Transverse colon (tissue), 4 donors: ENCODE measurements around the gene CCNJ.

Source experiments
- CTCF ChIP-seq, 5 experiments: fragments of 200-600 bp in 3 of 5; fragments of 450-650 bp in 2 of 5; sonication (generic) in 3 of 5; IDR thresholded peaks; 1 replicate in 2 of 5; 2 replicates in 3 of 5; pipeline ENCODE4 v1.5.1; 2016 to 2017; ENCODE audit warnings: antibody characterized with exemption in 5 of 5, inconsistent platforms in 3 of 5, mild to moderate bottlenecking in 2 of 5, moderate library complexity in 1 of 5
- EP300 ChIP-seq: sonication (generic); formaldehyde crosslinking; IDR thresholded peaks from one replicate; pipeline ENCODE4 v1.6.1; 2017; ENCODE audit warnings: antibody characterized with exemption, low read depth
- POLR2A ChIP-seq: fragments of 450-650 bp; IDR thresholded peaks from one replicate; pipeline ENCODE4 v1.6.1; 2016; ENCODE audit warnings: antibody characterized with exemption, mild to moderate bottlenecking, moderate library complexity
- POLR2AphosphoS5 ChIP-seq, 3 donors: sonication (generic); formaldehyde crosslinking; IDR thresholded peaks; one replicate each; pipeline ENCODE4 v1.6.1; 2016; ENCODE audit warnings: antibody characterized with exemption in 3 of 3

- no peak for TF ChIP-seq CTCF (IDR thresholded peaks at IDR 0.05)
- TF ChIP-seq POLR2AphosphoS5 (IDR thresholded peaks at IDR 0.05): no peak
- TF ChIP-seq POLR2A: no peak
- no peak for TF ChIP-seq EP300
These were observed 3.7 kb downstream of the CCNJ start for GRCh38 chr10:96047004-96047649.
